WTC11 (cell line): ENCODE results near the gene SLC16A7. TPM values are rescaled to one million over a fixed set of nuclear protein-coding genes. Genes with fewer than 3 reads are reported as not detected.

ENCODE experiments used
- ATAC-seq: fragments of 200-7000 bp; cut with Tn5 transposase; 2 replicates; pipeline ENCODE4 v1.10.0; 2021; ENCODE audit warnings: mild to moderate bottlenecking, moderate library complexity
- CTCF ChIA-PET: fragments of 300-600 bp; sonication (Branson Sonifier 250); formaldehyde crosslinking; loops from one replicate; lab custom pipeline; 2021; ENCODE audit warnings: antibody characterized with exemption; lab: Charles Lee
- POLR2A ChIA-PET: fragments of 350-600 bp; sonication (Branson Sonifier 250); formaldehyde crosslinking; loops from one replicate; lab custom pipeline; 2021; ENCODE audit warnings: antibody characterized with exemption; lab: Charles Lee
- DNase-seq: peaks from one replicate; pipeline ENCODE4 v3.0.0; 2021; ENCODE audit warnings: low spot score
- H3K27ac Mint-ChIP-seq: 2 replicates; pipeline ENCODE4 v1.8.0; 2021; ENCODE audit warnings: mixed read lengths
- H3K27me3 Mint-ChIP-seq: 2 replicates; pipeline ENCODE4 v1.8.0; 2021; ENCODE audit warnings: low read depth, mild to moderate bottlenecking, moderate library complexity, mixed read lengths
- H3K36me3 Mint-ChIP-seq: 2 replicates; pipeline ENCODE4 v1.8.0; 2021; ENCODE audit warnings: mixed read lengths
- H3K4me1 Mint-ChIP-seq: 2 replicates; pipeline ENCODE4 v1.8.0; 2022; ENCODE audit warnings: mixed read lengths
- H3K4me3 Mint-ChIP-seq: 2 replicates; pipeline ENCODE4 v1.8.0; 2021; ENCODE audit warnings: mild to moderate bottlenecking, moderate library complexity, mixed read lengths
- H3K9me3 Mint-ChIP-seq: 2 replicates; pipeline ENCODE4 v1.8.0; 2021; ENCODE audit warnings: mixed read lengths
- ATF1 ChIP-seq: sonication (generic); formaldehyde crosslinking; IDR thresholded peaks from 2 replicates; pipeline ENCODE4 v1.8.1; 2023; ENCODE audit warnings: mild to moderate bottlenecking, moderate library complexity, missing genetic modification reagents
- CREB1 ChIP-seq: sonication (generic); formaldehyde crosslinking; IDR thresholded peaks from 2 replicates; pipeline ENCODE4 v1.8.0; 2023; ENCODE audit warnings: mild to moderate bottlenecking, missing genetic modification reagents
- EMX1 ChIP-seq: fragments of 250-450 bp; sonication (Bioruptor Pico); IDR thresholded peaks from 2 replicates; pipeline ENCODE4 v1.8.0; 2021; ENCODE audit warnings: mild to moderate bottlenecking
- FOXJ3 ChIP-seq: sonication (generic); formaldehyde crosslinking; IDR thresholded peaks from 2 replicates; pipeline ENCODE4 v1.9.0; 2021; ENCODE audit warnings: missing genetic modification reagents, mild to moderate bottlenecking, borderline replicate concordance
- GRHL2 ChIP-seq: fragments of 250-450 bp; sonication (Bioruptor Pico); IDR thresholded peaks from 2 replicates; pipeline ENCODE4 v1.8.0; 2022; ENCODE audit warnings: mild to moderate bottlenecking, moderate library complexity; ENCODE audit not compliant: insufficient replicate concordance, severe bottlenecking
- GTF2I ChIP-seq: fragments of 250-450 bp; sonication (Bioruptor Pico); conservative IDR thresholded peaks from 2 replicates; pipeline ENCODE4 v1.4.0; 2021; ENCODE audit warnings: mild to moderate bottlenecking
- HMGA2 ChIP-seq: fragments of 250-450 bp; sonication (Bioruptor Pico); IDR thresholded peaks from 2 replicates; pipeline ENCODE4 v1.4.0; 2021; ENCODE audit warnings: mild to moderate bottlenecking, moderate library complexity
- JUN ChIP-seq: sonication (generic); formaldehyde crosslinking; IDR thresholded peaks from 2 replicates; pipeline ENCODE4 v1.8.0; 2023; ENCODE audit warnings: mild to moderate bottlenecking, missing genetic modification reagents
- KAT7 ChIP-seq: sonication (generic); formaldehyde crosslinking; IDR thresholded peaks from 2 replicates; pipeline ENCODE4 v1.8.1; 2023; ENCODE audit warnings: missing genetic modification reagents, mild to moderate bottlenecking, borderline replicate concordance
- MLX ChIP-seq: sonication (generic); formaldehyde crosslinking; IDR thresholded peaks from 2 replicates; pipeline ENCODE4 v1.8.1; 2023; ENCODE audit warnings: mild to moderate bottlenecking, missing genetic modification reagents, moderate library complexity
- NFATC4 ChIP-seq: fragments of 250-450 bp; sonication (Bioruptor Pico); IDR thresholded peaks from 2 replicates; pipeline ENCODE4 v1.9.0; 2021; ENCODE audit warnings: mild to moderate bottlenecking
- NFYB ChIP-seq: sonication (generic); formaldehyde crosslinking; conservative IDR thresholded peaks from 2 replicates; pipeline ENCODE4 v1.8.0; 2022; ENCODE audit warnings: low read depth, missing genetic modification reagents
- NR1H2 ChIP-seq: sonication (generic); formaldehyde crosslinking; IDR thresholded peaks from 2 replicates; pipeline ENCODE4 v1.9.0; 2021; ENCODE audit warnings: mild to moderate bottlenecking, moderate library complexity, missing genetic modification reagents
- NR2C2 ChIP-seq: sonication (generic); formaldehyde crosslinking; IDR thresholded peaks from 2 replicates; pipeline ENCODE4 v1.8.0; 2022; ENCODE audit warnings: mild to moderate bottlenecking, missing genetic modification reagents
- NR3C1 ChIP-seq: sonication (generic); formaldehyde crosslinking; conservative IDR thresholded peaks from 2 replicates; pipeline ENCODE4 v1.8.1; 2023; ENCODE audit warnings: low read depth, mild to moderate bottlenecking, missing genetic modification reagents
- RELA ChIP-seq: sonication (generic); formaldehyde crosslinking; IDR thresholded peaks from 2 replicates; pipeline ENCODE4 v1.8.1; 2022; ENCODE audit warnings: missing genetic modification reagents, mild to moderate bottlenecking, borderline replicate concordance
- SMAD4 ChIP-seq: sonication (generic); formaldehyde crosslinking; IDR thresholded peaks from 2 replicates; pipeline ENCODE4 v1.8.0; 2022; ENCODE audit warnings: mild to moderate bottlenecking, missing genetic modification reagents
- ZNF317 ChIP-seq: sonication (generic); formaldehyde crosslinking; IDR thresholded peaks from 2 replicates; pipeline ENCODE4 v1.8.1; 2023; ENCODE audit warnings: low read depth, mild to moderate bottlenecking, moderate library complexity, missing genetic modification reagents, borderline replicate concordance
- ZNF532 ChIP-seq: fragments of 250-450 bp; sonication (Bioruptor Pico); IDR thresholded peaks from 2 replicates; pipeline ENCODE4 v1.9.0; 2021; ENCODE audit warnings: mild to moderate bottlenecking, borderline replicate concordance
- ZNF671 ChIP-seq: fragments of 250-450 bp; sonication (Bioruptor Pico); IDR thresholded peaks from 2 replicates; pipeline ENCODE4 v1.8.0; 2021; ENCODE audit warnings: mild to moderate bottlenecking
- total RNA-seq: library from RNA; stranded (reverse); gene quantifications from 3 replicates; pipeline ENCODE4 v1.2.3, GENCODE V29; 2021
- TF ChIP-seq, protein P1 (sequence below): sonication (generic); formaldehyde crosslinking; IDR thresholded peaks from 2 replicates; pipeline ENCODE4 v1.8.0; 2022; ENCODE audit warnings: mild to moderate bottlenecking, missing genetic modification reagents
- TF ChIP-seq, protein P2 (sequence below): fragments of 250-450 bp; sonication (Bioruptor Pico); IDR thresholded peaks from 2 replicates; pipeline ENCODE4 v2.1.2; 2022; ENCODE audit warnings: mild to moderate bottlenecking, moderate library complexity
- TF ChIP-seq, protein P3 (sequence below): sonication (generic); formaldehyde crosslinking; IDR thresholded peaks from 2 replicates; pipeline ENCODE4 v1.8.0; 2022; ENCODE audit warnings: mild to moderate bottlenecking, missing genetic modification reagents

The SLC16A7 gene
- total RNA-seq, 1 experiment from 2014 or later: 3.4 TPM

DNA sequence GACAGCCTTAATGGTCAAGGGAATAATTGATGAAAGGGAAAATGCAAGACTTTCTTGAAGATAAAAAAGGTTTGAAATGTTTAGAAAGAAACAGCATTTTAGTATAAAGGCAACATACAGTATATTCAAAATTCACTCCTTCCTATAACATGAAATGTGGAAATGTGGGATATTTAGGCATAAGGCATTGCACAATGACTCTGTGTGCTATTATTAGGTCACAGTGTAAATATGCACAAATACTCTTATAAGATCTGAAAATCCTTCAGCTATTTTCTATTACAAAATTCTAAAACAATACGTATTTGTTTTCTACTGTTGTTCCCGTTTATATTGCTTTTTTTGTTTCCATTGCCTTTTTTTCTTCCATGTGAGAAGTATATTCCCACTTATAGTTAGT, 127.7 kb downstream of the SLC16A7 start:
- Mint-ChIP-seq H3K36me3 (no peaks in the 10 kb centered on the region), H3K4me1 (no peaks in the 10 kb centered on the region), H3K4me3 (no peak overlapping the region), H3K27me3 (no peaks in the 10 kb centered on the region), H3K27ac (no peak overlapping the region), H3K9me3 (no peaks in the 10 kb centered on the region)
- ChIA-PET POLR2A (no interaction called here), CTCF (no interaction called here)
- no peak for ATAC-seq
- TF ChIP-seq, protein P1, sequence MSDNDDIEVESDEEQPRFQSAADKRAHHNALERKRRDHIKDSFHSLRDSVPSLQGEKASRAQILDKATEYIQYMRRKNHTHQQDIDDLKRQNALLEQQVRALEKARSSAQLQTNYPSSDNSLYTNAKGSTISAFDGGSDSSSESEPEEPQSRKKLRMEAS: no peak
- TF ChIP-seq, protein P2, sequence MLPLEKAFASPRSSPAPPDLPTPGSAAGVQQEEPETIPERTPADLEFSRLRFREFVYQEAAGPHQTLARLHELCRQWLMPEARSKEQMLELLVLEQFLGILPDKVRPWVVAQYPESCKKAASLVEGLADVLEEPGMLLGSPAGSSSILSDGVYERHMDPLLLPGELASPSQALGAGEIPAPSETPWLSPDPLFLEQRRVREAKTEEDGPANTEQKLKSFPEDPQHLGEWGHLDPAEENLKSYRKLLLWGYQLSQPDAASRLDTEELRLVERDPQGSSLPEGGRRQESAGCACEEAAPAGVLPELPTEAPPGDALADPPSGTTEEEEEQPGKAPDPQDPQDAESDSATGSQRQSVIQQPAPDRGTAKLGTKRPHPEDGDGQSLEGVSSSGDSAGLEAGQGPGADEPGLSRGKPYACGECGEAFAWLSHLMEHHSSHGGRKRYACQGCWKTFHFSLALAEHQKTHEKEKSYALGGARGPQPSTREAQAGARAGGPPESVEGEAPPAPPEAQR (CRISPR knock-in tag): no peak
- TF ChIP-seq ZNF671 (no peak), NR1H2 (CRISPR knock-in tag) (no peak), ATF1 (CRISPR knock-in tag) (no peak), RELA (no peak)
- no peak for DNase-seq

- H3K4me3 Mint-ChIP-seq: no peak overlapping the region
- TF ChIP-seq MLX (CRISPR knock-in tag) (no peak), ZNF317 (CRISPR knock-in tag) (no peak), HMGA2 (CRISPR knock-in tag) (no peak), SMAD4 (no peak), KAT7 (CRISPR knock-in tag) (no peak), NFYB (CRISPR knock-in tag) (no peak), NFATC4 (CRISPR knock-in tag) (no peak), NR3C1 (CRISPR knock-in tag) (no peak), GRHL2 (no peak), EMX1 (CRISPR knock-in tag) (no peak), JUN (no peak)
- TF ChIP-seq, protein P3, sequence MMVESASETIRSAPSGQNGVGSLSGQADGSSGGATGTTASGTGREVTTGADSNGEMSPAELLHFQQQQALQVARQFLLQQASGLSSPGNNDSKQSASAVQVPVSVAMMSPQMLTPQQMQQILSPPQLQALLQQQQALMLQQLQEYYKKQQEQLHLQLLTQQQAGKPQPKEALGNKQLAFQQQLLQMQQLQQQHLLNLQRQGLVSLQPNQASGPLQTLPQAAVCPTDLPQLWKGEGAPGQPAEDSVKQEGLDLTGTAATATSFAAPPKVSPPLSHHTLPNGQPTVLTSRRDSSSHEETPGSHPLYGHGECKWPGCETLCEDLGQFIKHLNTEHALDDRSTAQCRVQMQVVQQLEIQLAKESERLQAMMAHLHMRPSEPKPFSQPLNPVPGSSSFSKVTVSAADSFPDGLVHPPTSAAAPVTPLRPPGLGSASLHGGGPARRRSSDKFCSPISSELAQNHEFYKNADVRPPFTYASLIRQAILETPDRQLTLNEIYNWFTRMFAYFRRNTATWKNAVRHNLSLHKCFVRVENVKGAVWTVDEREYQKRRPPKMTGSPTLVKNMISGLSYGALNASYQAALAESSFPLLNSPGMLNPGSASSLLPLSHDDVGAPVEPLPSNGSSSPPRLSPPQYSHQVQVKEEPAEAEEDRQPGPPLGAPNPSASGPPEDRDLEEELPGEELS (CRISPR knock-in tag): no peak
- TF ChIP-seq, all 79 proteins: peak for 0
- POLR2A ChIA-PET: no interaction called here
- Mint-ChIP-seq H3K9me3 (no peaks in the 10 kb centered on the region), H3K36me3 (no peaks in the 10 kb centered on the region), H3K27me3 (no peaks in the 10 kb centered on the region), H3K27ac (no peak overlapping the region), H3K4me1 (no peaks in the 10 kb centered on the region)
- CTCF ChIA-PET: no interaction called here
- ATAC-seq: no peak
- no peak for DNase-seq
Observed at GRCh38 chr12:59724011-59724695, 128.3 kb downstream of the SLC16A7 start.

DNA sequence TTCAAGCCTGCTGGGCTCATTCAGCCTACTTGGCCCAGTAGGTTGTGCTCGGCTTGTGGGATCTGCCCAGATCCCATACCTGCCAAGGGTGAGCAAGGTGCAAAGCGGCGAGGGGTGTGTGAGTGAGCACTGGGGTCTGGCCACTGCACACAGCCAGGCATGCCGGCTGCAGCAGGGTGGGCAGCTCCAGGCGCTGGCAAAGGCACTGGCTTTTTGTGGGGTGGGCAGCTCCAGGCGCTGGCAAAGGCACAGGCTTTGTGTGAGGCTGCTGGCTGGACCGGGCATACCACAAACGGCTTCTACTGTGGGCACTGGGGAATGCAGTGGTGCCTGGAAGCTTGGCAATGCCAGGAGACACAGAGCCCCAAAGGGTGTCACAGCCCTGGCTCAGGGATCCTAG, 137.4 kb downstream of the SLC16A7 start:
- no peak overlapping the region for H3K4me3 Mint-ChIP-seq
- TF ChIP-seq GTF2I (no peak), ZNF532 (CRISPR knock-in tag) (no peak), FOXJ3 (CRISPR knock-in tag) (no peak), NR2C2 (CRISPR knock-in tag) (no peak), CREB1 (CRISPR knock-in tag) (no peak)

More for the DNA sequence above, 137.4 kb downstream of the SLC16A7 start:
- Mint-ChIP-seq H3K4me1 (peaks cover 8% of the 10 kb centered on the region), H3K9me3 (no peaks in the 10 kb centered on the region), H3K36me3 (no peaks in the 10 kb centered on the region), H3K27ac (no peak overlapping the region), H3K27me3 (no peaks in the 10 kb centered on the region)
- ChIA-PET POLR2A (interaction anchor here (0.5 kb wide), 1 partner anchor 120 kb away, joined by 3 read pairs; no protein-coding TSS in a partner anchor), CTCF (no interaction called here)
- ATAC-seq (no peak), DNase-seq (no peak)
